ENCODE results near the gene TROAP.

GRCh38 chr12:49339464-49339861 lies 16.4 kb downstream of the TROAP start:
- no peak for TF ChIP-seq FOXM1 (IDR thresholded peaks at IDR 0.05; ENCODE audit: borderline replicate concordance)
- TF ChIP-seq BHLHE40 (IDR thresholded peaks at IDR 0.05; ENCODE audit: borderline replicate concordance): no peak
- no peak for TF ChIP-seq PKNOX1 (IDR thresholded peaks at IDR 0.05)
